ENCODE data around the gene ATP8B4. TPM values are rescaled to one million over a fixed set of nuclear protein-coding genes. Genes with fewer than 3 reads are reported as not detected.

ATP8B4 gene, protein sequence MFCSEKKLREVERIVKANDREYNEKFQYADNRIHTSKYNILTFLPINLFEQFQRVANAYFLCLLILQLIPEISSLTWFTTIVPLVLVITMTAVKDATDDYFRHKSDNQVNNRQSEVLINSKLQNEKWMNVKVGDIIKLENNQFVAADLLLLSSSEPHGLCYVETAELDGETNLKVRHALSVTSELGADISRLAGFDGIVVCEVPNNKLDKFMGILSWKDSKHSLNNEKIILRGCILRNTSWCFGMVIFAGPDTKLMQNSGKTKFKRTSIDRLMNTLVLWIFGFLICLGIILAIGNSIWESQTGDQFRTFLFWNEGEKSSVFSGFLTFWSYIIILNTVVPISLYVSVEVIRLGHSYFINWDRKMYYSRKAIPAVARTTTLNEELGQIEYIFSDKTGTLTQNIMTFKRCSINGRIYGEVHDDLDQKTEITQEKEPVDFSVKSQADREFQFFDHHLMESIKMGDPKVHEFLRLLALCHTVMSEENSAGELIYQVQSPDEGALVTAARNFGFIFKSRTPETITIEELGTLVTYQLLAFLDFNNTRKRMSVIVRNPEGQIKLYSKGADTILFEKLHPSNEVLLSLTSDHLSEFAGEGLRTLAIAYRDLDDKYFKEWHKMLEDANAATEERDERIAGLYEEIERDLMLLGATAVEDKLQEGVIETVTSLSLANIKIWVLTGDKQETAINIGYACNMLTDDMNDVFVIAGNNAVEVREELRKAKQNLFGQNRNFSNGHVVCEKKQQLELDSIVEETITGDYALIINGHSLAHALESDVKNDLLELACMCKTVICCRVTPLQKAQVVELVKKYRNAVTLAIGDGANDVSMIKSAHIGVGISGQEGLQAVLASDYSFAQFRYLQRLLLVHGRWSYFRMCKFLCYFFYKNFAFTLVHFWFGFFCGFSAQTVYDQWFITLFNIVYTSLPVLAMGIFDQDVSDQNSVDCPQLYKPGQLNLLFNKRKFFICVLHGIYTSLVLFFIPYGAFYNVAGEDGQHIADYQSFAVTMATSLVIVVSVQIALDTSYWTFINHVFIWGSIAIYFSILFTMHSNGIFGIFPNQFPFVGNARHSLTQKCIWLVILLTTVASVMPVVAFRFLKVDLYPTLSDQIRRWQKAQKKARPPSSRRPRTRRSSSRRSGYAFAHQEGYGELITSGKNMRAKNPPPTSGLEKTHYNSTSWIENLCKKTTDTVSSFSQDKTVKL
- total RNA-seq (1 to 10 TPM; 2.4 to 6.1 TPM), polyA plus RNA-seq (ENCODE audit: insufficient read depth, low read depth, low replicate concordance) (2.5 TPM)
- long read RNA-seq, donor 1, result 0 reads
- long read RNA-seq, donor 2, result 0 reads

DNA sequence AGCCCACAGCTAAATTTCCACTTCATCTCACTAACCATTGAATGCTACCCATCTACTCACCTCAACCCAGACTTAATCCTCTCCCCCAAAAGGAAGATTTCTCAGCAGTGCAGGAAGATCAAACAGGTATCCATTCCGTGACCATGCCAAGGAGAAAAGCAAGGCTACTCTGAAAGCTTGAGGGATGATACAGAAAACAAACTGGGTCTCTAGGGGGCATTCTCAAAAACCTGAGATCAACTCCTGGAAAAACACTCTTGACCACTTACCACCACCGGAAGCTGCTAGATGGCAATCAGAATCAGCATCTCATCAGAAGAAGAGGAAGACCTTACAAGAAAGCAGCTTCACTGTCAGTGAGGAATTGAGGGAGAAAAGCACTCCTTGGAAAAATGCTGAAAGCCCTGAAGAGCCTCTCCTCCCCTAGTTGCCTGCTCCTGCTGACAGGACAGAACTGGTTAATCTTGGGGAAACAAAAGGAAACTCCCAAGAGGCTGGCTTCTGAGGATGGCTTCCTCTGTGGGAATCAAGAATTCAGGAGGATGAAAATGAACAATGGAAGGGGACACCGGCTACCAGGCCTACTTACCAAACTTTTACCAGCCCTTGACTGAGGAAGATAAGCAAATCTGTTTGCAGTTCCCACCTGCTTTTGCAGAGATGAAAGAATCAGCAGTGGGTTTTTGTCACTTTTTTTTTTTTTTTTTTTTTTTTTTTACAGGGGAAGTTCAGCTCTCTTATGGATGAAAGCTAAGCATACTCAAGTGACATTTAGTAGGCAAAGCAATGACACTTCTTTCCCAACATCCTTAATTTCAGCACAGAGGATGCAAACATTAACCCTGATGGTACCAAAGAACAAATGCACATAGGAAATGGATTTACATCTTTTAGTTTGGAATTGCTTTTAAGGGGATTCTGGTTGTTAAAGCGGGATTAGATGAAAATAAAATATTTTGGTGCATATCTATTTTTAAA lies at the start of gene ATP8B4:
TSS of gene ATP8B4 (minus strand) at position 171 of the 978 bp plus-strand sequence. CDS start 12,267 bp downstream, outside the sequence.
- H3K9me3 ChIP-seq, result no peaks in the 10 kb centered on the region
- H3K27me3 ChIP-seq, result no peaks in the 10 kb centered on the region
- no peak within 1 kb of the TSS for H3K4me3 ChIP-seq
- 58 to 63% methylated on average over 4 of the region's 4 CpGs for WGBS, 2 donors
- H3K27ac ChIP-seq, result no peak within 1 kb of the TSS
- no peaks in the 10 kb centered on the region for H3K36me3 ChIP-seq (ENCODE audit: low read depth, missing control alignments)
- intact Hi-C loops (cut with DNase I; ENCODE audit: low total_unique reads), result no loop called here
- no peak for DNase-seq
- no peak for TF ChIP-seq POLR2A (IDR thresholded peaks at IDR 0.05)
- TF ChIP-seq, protein P1, sequence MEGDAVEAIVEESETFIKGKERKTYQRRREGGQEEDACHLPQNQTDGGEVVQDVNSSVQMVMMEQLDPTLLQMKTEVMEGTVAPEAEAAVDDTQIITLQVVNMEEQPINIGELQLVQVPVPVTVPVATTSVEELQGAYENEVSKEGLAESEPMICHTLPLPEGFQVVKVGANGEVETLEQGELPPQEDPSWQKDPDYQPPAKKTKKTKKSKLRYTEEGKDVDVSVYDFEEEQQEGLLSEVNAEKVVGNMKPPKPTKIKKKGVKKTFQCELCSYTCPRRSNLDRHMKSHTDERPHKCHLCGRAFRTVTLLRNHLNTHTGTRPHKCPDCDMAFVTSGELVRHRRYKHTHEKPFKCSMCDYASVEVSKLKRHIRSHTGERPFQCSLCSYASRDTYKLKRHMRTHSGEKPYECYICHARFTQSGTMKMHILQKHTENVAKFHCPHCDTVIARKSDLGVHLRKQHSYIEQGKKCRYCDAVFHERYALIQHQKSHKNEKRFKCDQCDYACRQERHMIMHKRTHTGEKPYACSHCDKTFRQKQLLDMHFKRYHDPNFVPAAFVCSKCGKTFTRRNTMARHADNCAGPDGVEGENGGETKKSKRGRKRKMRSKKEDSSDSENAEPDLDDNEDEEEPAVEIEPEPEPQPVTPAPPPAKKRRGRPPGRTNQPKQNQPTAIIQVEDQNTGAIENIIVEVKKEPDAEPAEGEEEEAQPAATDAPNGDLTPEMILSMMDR (IDR thresholded peaks at IDR 0.05), result no peak
- peaks cover 3% of the 10 kb centered on the region for H3K4me1 ChIP-seq

DNA sequence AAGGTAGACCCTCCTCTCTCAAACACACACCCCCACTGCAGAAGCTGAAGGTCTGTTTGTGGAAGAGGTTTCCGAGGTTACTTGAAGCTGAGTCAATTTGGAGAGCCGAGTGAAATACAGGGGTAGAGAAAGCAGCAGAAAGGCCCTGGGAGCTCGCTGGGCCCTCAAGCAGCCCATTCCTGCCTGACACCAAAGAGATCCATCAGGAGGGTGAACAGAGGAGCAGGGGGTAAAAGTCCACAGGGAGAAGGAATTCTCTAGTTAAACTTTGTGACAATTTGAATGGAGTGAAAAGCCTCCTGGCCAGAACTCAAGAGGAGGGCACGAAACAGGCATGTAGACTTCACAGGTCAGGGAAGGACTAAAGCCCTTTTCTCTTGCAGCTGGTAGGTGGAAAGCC lies 49.3 kb upstream of the ATP8B4 start:
- Histone ChIP-seq H3K4me1 (no peaks in the 10 kb centered on the region), H3K27me3 (no peaks in the 10 kb centered on the region), H3K36me3 (ENCODE audit: low read depth, missing control alignments) (no peaks in the 10 kb centered on the region), H3K27ac (no peak overlapping the region), H3K9me3 (no peaks in the 10 kb centered on the region), H3K4me3 (no peak overlapping the region)
- TF ChIP-seq, protein P1 (IDR thresholded peaks at IDR 0.05), result no peak
- TF ChIP-seq POLR2A (IDR thresholded peaks at IDR 0.05), result no peak
- intact Hi-C loops (cut with DNase I; ENCODE audit: low total_unique reads), result no loop called here
- DNase-seq, result no peak
- WGBS, 2 donors, result 87% methylated on average over 4 of the region's 4 CpGs

DNA sequence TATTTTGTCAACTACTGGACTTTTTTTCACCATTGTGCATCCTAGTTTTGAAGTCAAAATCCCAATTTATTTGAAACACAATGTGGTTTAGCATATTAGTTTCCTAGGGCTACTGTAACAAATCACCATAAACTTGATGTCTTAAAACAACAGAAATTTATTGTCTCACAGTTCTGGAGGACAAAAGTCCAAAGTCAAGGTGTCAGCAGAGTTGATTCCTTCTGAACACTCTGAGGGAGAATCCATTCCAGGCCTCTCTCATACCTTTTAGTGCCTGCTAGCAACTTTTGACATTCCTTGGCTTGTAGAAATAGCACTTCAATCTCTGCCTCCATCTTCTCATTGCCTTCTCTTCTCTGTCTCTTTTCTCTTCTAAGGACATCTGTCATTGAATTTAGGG lies 48.1 kb upstream of the ATP8B4 start:
- no peak overlapping the region for H3K27ac ChIP-seq
- no peaks in the 10 kb centered on the region for H3K9me3 ChIP-seq
- H3K4me1 ChIP-seq, result no peaks in the 10 kb centered on the region
- H3K4me3 ChIP-seq, result no peak overlapping the region
- DNase-seq, result no peak
- H3K27me3 ChIP-seq, result no peaks in the 10 kb centered on the region
- no peaks in the 10 kb centered on the region for H3K36me3 ChIP-seq (ENCODE audit: low read depth, missing control alignments)
- TF ChIP-seq, protein P1 (IDR thresholded peaks at IDR 0.05), result no peak
- TF ChIP-seq POLR2A (IDR thresholded peaks at IDR 0.05), result no peak
- intact Hi-C loops (cut with DNase I; ENCODE audit: low total_unique reads), result no loop called here

DNA sequence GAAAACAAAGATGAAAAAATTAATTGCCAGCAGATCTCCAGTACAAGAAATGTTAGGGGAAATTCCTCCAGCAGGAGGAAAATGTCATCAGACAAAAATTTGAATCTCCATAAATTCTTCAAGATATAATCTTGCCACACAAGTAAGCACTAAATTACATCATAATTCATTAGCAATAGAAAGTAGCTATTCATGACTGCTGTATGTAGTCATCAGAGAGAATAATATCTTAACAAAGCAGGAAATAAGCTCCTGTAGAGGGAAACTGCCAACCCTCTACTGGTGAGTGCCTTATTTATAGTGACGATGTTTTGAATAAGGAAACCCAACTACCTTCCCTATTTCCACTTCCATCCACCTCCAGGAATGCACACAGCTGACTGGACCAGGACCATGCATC lies 47.2 kb upstream of the ATP8B4 start:
- 47 to 56% methylated on average over 1 of the region's 1 CpG for WGBS, 2 donors
- intact Hi-C loops (cut with DNase I; ENCODE audit: low total_unique reads), result no loop called here
- TF ChIP-seq, protein P1 (IDR thresholded peaks at IDR 0.05), result no peak
- TF ChIP-seq POLR2A (IDR thresholded peaks at IDR 0.05), result no peak
- H3K4me1 ChIP-seq, result no peaks in the 10 kb centered on the region
- no peak overlapping the region for H3K4me3 ChIP-seq
- no peak overlapping the region for H3K27ac ChIP-seq
- H3K36me3 ChIP-seq (ENCODE audit: low read depth, missing control alignments), result no peaks in the 10 kb centered on the region
- no peaks in the 10 kb centered on the region for H3K27me3 ChIP-seq
- no peak for DNase-seq
- no peaks in the 10 kb centered on the region for H3K9me3 ChIP-seq

Measured in testis (tissue), 5 donors.